ENCODE data around the gene NSD1. TPM values are rescaled to one million over a fixed set of nuclear protein-coding genes. Genes with fewer than 3 reads are reported as not detected.

The NSD1 gene
- total RNA-seq, 4 donors from 2014 or later: 46.4 to 112 (median 50.1) TPM

DNA sequence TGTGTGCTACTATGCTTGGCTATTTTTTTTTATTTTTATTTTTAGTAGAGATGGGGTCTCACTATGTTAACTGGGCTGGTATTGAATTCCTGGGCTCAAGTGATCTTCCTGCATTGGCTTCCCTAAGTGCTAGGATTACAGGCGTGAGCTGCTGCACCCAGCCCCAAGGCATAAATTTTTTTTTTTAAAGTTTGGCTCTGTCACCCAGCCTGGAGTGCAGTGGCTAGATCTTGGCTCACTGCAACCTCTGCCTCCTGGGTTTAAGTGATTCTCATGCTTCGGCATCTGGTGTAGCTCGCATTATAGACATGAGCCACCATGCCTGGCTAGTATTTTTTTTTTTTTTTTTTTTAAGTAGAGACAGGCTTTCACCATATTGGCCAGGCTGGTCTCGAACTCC is 99.6 kb downstream of the NSD1 start:
- TF ChIP-seq POLR2A (IDR thresholded peaks at IDR 0.05): no peak
- no peak for TF ChIP-seq CTCF (IDR thresholded peaks at IDR 0.05)
- Histone ChIP-seq H3K4me3 (no peak overlapping the region), H3K9me3 (no peaks in the 10 kb centered on the region), H3K27me3 (no peaks in the 10 kb centered on the region), H3K4me1 (no peaks in the 10 kb centered on the region), H3K36me3 (peaks cover 0 to 32% (median 0%) of the 10 kb centered on the region in 3 donors), H3K27ac (no peak overlapping the region)
- DNase-seq: no peak

- no peaks in the 10 kb centered on the region for H3K4me1 ChIP-seq
- no peaks in the 10 kb centered on the region for H3K27me3 ChIP-seq
- peaks cover 0 to 38% (median 0%) of the 10 kb centered on the region in 3 donors for H3K36me3 ChIP-seq
- no peak overlapping the region for H3K4me3 ChIP-seq
- DNase-seq: no peak
- H3K27ac ChIP-seq: no peak overlapping the region
- TF ChIP-seq CTCF (IDR thresholded peaks at IDR 0.05) (no peak), POLR2A (IDR thresholded peaks at IDR 0.05) (no peak)
- H3K9me3 ChIP-seq: no peaks in the 10 kb centered on the region
These were observed 100.2 kb downstream of the NSD1 start for GRCh38 chr5:177233802-177234201.

- H3K27me3 ChIP-seq: no peaks in the 10 kb centered on the region
- no peaks in the 10 kb centered on the region for H3K4me1 ChIP-seq
- DNase-seq: no peak
- no peak overlapping the region for H3K4me3 ChIP-seq
- TF ChIP-seq CTCF (IDR thresholded peaks at IDR 0.05): no peak
- no peak for TF ChIP-seq POLR2A (IDR thresholded peaks at IDR 0.05)
- no peaks in the 10 kb centered on the region for H3K9me3 ChIP-seq
- H3K36me3 ChIP-seq: peaks cover 0 to 42% (median 0%) of the 10 kb centered on the region in 3 donors
- H3K27ac ChIP-seq: no peak overlapping the region
These were observed 101.3 kb downstream of the NSD1 start for GRCh38 chr5:177234841-177235240.

- no peaks in the 10 kb centered on the region for H3K4me1 ChIP-seq
- TF ChIP-seq POLR2A (IDR thresholded peaks at IDR 0.05) (no peak), CTCF (IDR thresholded peaks at IDR 0.05) (no peak)
- H3K27ac ChIP-seq: no peak overlapping the region
- peaks cover 0 to 91% (median 0%) of the 10 kb centered on the region in 3 donors for H3K36me3 ChIP-seq
- no peaks in the 10 kb centered on the region for H3K9me3 ChIP-seq
- no peak for DNase-seq
- no peaks in the 10 kb centered on the region for H3K27me3 ChIP-seq
- no peak overlapping the region for H3K4me3 ChIP-seq
These were observed 108.2 kb downstream of the NSD1 start for GRCh38 chr5:177241768-177242167.

DNA sequence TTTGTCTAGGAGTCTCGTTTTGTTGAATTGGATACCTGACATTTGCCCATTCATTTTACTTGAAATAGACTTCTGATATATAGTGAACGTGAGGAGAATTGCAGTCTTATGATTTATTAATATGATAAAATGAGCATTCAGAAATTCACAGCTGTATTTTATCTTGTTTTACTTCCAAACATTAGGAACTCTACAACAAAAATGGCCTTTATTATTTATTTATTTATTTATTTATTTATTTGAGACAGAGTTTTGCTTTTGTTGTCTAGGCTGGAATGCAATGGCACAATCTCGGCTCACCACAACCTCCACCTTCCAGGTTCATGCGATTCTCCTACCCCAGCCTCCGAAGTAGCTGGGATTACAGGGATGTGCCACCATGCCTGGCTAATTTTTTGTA is 108.7 kb downstream of the NSD1 start:
- DNase-seq: no peak
- H3K36me3 ChIP-seq: peaks cover 0 to 92% (median 0%) of the 10 kb centered on the region in 3 donors
- TF ChIP-seq POLR2A (IDR thresholded peaks at IDR 0.05): no peak
- no peak for TF ChIP-seq CTCF (IDR thresholded peaks at IDR 0.05)

More for the DNA sequence above, 108.7 kb downstream of the NSD1 start:
- Histone ChIP-seq H3K9me3 (no peaks in the 10 kb centered on the region), H3K4me1 (no peaks in the 10 kb centered on the region), H3K27ac (no peak overlapping the region), H3K27me3 (no peaks in the 10 kb centered on the region), H3K4me3 (no peak overlapping the region)
